Astrocyte of the spinal cord (primary cell): ENCODE measurements around the gene GALNT5.

Experiments
- DNase-seq: peaks from one replicate; pipeline ENCODE4 v3.0.0; 2011; ENCODE audit warnings: low read depth, low spot score
- H3K4me3 ChIP-seq: 2 replicates; pipeline ENCODE4 v1.5.1; 2011; ENCODE audit warnings: low read depth, mild to moderate bottlenecking, low read length, moderate library complexity
- CTCF ChIP-seq: IDR thresholded peaks from 2 replicates; pipeline ENCODE4 v1.5.1; 2012; ENCODE audit warnings: low read depth, mild to moderate bottlenecking, low read length, inconsistent platforms
- in situ Hi-C: cut with HindIII; loops from 2 replicates; pipeline ENCODE4 v1.10.0; 2017; ENCODE audit warnings: low sequenced_read_pairs

The GALNT5 gene

GRCh38 chr2:157257312-157258252 is at the start of gene GALNT5:
GALNT5 (plus strand) TSS chr2:157257705; CDS start chr2:157258083, 378 bp downstream.
- H3K4me3 ChIP-seq: peak within 1 kb of the TSS; percentile 48
- TF ChIP-seq CTCF: no peak
- peak; percentile 72 for DNase-seq
- in situ Hi-C loops: no loop called here

- no peak for TF ChIP-seq CTCF
- no peak for DNase-seq
- in situ Hi-C loops: no loop called here
- no peak overlapping the region for H3K4me3 ChIP-seq
These were observed 41.1 kb upstream of the GALNT5 start for GRCh38 chr2:157216286-157216965.

- in situ Hi-C loops: no loop called here
- no peak for DNase-seq
- no peak overlapping the region for H3K4me3 ChIP-seq
- TF ChIP-seq CTCF: no peak
These were observed 40.1 kb upstream of the GALNT5 start for GRCh38 chr2:157217409-157217808.

- in situ Hi-C loops: no loop called here
- no peak for DNase-seq
- TF ChIP-seq CTCF: no peak
- no peak overlapping the region for H3K4me3 ChIP-seq
These were observed 38.6 kb upstream of the GALNT5 start for GRCh38 chr2:157218911-157219310.

GRCh38 chr2:157220502-157220901 is 37.0 kb upstream of the GALNT5 start:
- H3K4me3 ChIP-seq: no peak overlapping the region
- in situ Hi-C loops: no loop called here
- no peak for TF ChIP-seq CTCF
- no peak for DNase-seq

GRCh38 chr2:157221394-157221988 is 36.0 kb upstream of the GALNT5 start:
- in situ Hi-C loops: no loop called here
- no peak for DNase-seq
- H3K4me3 ChIP-seq: no peak overlapping the region
- no peak for TF ChIP-seq CTCF
